Mesothelial cell of epicardium (in vitro differentiated cells): ENCODE results near the gene SLC9A8. TPM values are rescaled to one million over a fixed set of nuclear protein-coding genes. Genes with fewer than 3 reads are reported as not detected.
"Not testable (repeated sequence)": the region's sequence is repeated elsewhere in the genome, so short reads cannot be mapped to it uniquely, and the experiment has no call there.

ENCODE experiments used
- DNase-seq, 2 experiments: peaks; one replicate each; pipeline ENCODE4 v3.0.0; 2021; ENCODE audit warnings: low spot score in 2 of 2; ENCODE audit not compliant: unreplicated experiment in 2 of 2
- H3K27ac Mint-ChIP-seq: 2 replicates; pipeline ENCODE4 v1.8.0; 2021; ENCODE audit warnings: mixed read lengths
- H3K27me3 Mint-ChIP-seq: 2 replicates; pipeline ENCODE4 v1.8.0; 2021; ENCODE audit warnings: low read depth, mixed read lengths
- H3K36me3 Mint-ChIP-seq: 2 replicates; pipeline ENCODE4 v1.8.0; 2021; ENCODE audit warnings: mixed read lengths
- H3K4me1 Mint-ChIP-seq: 2 replicates; pipeline ENCODE4 v1.8.0; 2021; ENCODE audit warnings: mixed read lengths
- H3K4me3 Mint-ChIP-seq: 2 replicates; pipeline ENCODE4 v1.8.0; 2021; ENCODE audit warnings: mild to moderate bottlenecking, moderate library complexity, mixed read lengths
- H3K9me3 Mint-ChIP-seq: 2 replicates; pipeline ENCODE4 v1.8.0; 2021; ENCODE audit warnings: mixed read lengths
- total RNA-seq: library from RNA; stranded (reverse); gene quantifications from 3 replicates; pipeline ENCODE4 v1.2.1, GENCODE V29; 2021
- TF ChIP-seq, protein P1 (sequence below): fragments of 200-600 bp; sonication (generic); IDR thresholded peaks from one replicate; pipeline ENCODE4 v1.5.0; 2021; ENCODE audit warnings: antibody characterized with exemption; ENCODE audit not compliant: unreplicated experiment

The SLC9A8 gene
- total RNA-seq, 1 donor from 2014 or later, result 11.9 TPM

DNA sequence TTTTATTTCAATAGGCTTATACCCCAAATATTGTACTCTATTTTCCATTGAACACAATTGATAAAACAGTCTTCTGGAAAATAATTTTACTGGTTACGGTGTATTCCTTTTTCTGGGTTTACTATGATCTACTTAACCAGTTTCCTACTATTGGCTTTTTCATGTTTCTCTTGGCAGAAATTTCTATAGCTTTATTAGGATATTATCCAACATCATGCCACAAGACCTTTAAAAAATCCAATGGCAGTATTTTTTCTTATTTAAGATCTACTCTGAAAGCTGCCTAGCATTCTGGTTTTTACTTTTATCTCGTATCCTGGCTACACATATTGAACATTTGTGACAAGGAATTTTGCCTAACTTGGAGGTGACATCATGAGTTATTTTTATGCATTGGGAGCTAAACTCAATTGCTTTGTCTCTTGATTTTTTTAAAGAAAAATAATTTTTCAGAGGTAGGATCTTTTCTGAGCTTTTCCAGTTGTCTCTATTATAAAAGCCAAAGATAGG is 45.5 kb downstream of the SLC9A8 start:
- no peak for DNase-seq
- Mint-ChIP-seq H3K36me3 (peaks cover 17% of the 10 kb centered on the region), H3K9me3 (no peaks in the 10 kb centered on the region), H3K4me3 (no peak overlapping the region), H3K27me3 (no peaks in the 10 kb centered on the region), H3K27ac (no peak overlapping the region), H3K4me1 (peaks cover 5% of the 10 kb centered on the region)
- TF ChIP-seq, protein P1, sequence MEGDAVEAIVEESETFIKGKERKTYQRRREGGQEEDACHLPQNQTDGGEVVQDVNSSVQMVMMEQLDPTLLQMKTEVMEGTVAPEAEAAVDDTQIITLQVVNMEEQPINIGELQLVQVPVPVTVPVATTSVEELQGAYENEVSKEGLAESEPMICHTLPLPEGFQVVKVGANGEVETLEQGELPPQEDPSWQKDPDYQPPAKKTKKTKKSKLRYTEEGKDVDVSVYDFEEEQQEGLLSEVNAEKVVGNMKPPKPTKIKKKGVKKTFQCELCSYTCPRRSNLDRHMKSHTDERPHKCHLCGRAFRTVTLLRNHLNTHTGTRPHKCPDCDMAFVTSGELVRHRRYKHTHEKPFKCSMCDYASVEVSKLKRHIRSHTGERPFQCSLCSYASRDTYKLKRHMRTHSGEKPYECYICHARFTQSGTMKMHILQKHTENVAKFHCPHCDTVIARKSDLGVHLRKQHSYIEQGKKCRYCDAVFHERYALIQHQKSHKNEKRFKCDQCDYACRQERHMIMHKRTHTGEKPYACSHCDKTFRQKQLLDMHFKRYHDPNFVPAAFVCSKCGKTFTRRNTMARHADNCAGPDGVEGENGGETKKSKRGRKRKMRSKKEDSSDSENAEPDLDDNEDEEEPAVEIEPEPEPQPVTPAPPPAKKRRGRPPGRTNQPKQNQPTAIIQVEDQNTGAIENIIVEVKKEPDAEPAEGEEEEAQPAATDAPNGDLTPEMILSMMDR, result no peak

DNA sequence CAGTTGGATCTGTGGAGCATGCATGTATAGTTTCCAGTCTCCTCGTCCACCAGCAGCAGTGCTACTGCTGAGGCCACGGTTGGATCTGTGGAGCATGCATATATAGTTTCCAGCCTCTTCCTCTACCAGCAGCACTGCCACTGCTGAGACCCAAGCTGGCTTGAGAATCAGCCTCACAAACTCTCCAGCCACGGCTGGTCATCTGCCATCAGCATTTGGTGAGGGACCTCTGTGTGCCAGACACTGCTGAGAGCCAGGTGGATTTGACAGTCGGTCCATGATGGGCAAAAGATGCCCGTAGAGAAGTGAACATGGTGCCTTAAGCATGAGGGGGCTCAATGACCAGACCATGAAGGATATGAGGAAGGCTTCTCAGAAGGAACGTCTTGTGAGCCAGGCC is 46.4 kb downstream of the SLC9A8 start:
- no peak for DNase-seq
- Mint-ChIP-seq H3K9me3 (no peaks in the 10 kb centered on the region), H3K4me3 (no peak overlapping the region), H3K36me3 (peaks cover 15% of the 10 kb centered on the region), H3K27me3 (no peaks in the 10 kb centered on the region), H3K27ac (no peak overlapping the region), H3K4me1 (peaks cover 5% of the 10 kb centered on the region)
- TF ChIP-seq, protein P1, result no peak

DNA sequence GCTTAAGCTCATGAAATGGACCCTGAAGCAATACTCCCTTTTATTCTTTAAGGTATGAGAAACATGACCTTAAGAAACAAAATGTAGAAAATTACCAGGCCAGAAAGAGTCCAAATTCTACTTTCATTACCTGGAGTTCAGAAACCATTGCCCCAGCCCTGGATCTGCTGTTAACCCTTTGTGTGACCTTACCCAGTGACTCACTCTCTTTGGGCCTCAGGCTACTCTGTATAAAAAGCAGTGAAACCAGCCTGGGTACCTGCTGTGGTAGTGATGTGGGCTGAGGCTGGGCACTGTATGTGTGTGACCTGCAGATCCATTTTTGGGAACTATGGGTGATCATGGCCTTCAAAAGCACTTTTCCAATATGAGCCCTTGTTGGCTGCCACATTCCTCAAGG is 47.2 kb downstream of the SLC9A8 start:
- Mint-ChIP-seq H3K36me3 (peaks cover 18% of the 10 kb centered on the region), H3K27ac (peak overlapping the region; percentile 82), H3K4me3 (no peak overlapping the region), H3K9me3 (no peaks in the 10 kb centered on the region), H3K27me3 (no peaks in the 10 kb centered on the region), H3K4me1 (peaks cover 5% of the 10 kb centered on the region)
- TF ChIP-seq, protein P1, result no peak
- no peak for DNase-seq

DNA sequence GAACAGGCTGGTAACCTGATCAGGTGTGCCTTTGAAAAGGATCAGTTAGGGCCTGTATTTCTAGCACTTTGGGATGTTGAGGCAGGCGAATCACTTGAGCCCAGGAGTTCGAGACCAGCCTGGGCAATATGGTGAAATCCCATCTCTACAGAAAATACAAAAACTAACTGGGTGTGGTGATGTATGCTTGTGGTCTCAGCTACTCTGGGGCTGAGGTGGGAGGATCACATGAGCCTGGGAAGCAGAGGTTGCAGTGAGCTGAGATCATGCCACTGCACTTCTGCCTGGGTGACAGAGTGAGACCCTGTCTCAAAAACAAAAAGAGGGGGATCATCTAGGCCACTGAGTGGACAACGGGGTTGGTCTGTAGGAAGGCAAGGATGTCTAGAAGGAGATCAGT is 48.6 kb downstream of the SLC9A8 start:
- not testable (repeated sequence) for H3K4me1 Mint-ChIP-seq, H3K9me3 Mint-ChIP-seq, H3K27me3 Mint-ChIP-seq, H3K4me3 Mint-ChIP-seq, DNase-seq
- Mint-ChIP-seq H3K36me3 (peaks cover 21% of the 10 kb centered on the region), H3K27ac (peak overlapping the region; percentile 37)

DNA sequence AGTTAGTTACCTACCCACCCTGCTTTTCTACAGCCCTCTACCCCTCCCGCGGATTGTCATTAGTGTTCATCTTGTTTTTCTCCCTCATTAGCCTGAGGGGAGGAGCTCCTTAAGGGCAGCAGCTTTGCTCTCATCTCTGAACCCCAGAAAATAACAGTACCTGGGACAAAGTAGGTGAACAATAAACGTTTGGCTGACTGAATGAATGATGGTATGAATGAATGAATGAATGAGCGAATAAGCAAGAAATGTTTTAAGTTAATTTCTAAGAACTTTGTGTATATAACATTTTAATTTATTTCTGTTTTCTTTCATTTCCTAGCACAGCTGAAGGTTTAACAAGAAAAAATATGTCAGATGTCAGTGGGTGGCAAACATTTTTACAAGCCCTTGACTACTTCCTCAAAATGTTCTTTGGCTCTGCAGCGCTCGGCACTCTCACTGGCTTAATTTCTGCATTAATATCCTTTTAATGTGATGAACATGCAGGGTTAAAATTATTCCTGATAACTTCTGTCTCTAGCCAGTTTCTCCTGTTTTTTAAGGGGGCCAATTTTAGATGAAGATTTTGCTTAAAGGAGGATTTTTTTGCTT is 50.1 kb downstream of the SLC9A8 start:
- Mint-ChIP-seq H3K4me1 (peaks cover 16% of the 10 kb centered on the region), H3K36me3 (peaks cover 16% of the 10 kb centered on the region), H3K9me3 (no peaks in the 10 kb centered on the region), H3K4me3 (no peak overlapping the region), H3K27me3 (no peaks in the 10 kb centered on the region), H3K27ac (no peak overlapping the region)
- DNase-seq, result no peak
- TF ChIP-seq, protein P1, result no peak

DNA sequence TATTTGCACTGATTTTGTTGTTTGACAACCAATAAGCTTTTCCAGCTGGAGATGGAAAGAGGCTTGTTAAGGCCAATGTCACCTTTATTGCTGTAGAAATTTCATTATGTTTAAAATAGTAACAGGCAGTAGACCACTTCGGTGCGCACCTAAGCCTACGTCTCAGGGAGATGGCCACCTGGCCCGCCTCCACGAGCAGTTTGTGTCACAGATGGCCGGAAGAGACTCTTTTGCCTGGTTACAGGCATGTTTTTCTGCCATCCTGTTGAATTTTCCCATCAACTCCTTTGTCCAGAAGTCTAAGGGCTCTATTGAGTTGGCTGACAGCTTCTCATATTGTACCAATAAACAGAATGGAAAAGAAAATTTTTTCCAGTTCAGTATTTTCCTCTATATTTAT is 51.0 kb downstream of the SLC9A8 start:
- no peaks in the 10 kb centered on the region for H3K9me3 Mint-ChIP-seq
- DNase-seq, result no peak
- no peak overlapping the region for H3K4me3 Mint-ChIP-seq
- TF ChIP-seq, protein P1, result no peak
- peaks cover 12% of the 10 kb centered on the region for H3K36me3 Mint-ChIP-seq
- H3K27ac Mint-ChIP-seq, result no peak overlapping the region
- peaks cover 16% of the 10 kb centered on the region for H3K4me1 Mint-ChIP-seq
- H3K27me3 Mint-ChIP-seq, result no peaks in the 10 kb centered on the region
